WTC11 (cell line): ENCODE data around the gene SPSB3. TPM values are rescaled to one million over a fixed set of nuclear protein-coding genes. Genes with fewer than 3 reads are reported as not detected.

Experiments
- ATAC-seq: fragments of 200-7000 bp; cut with Tn5 transposase; 2 replicates; pipeline ENCODE4 v1.10.0; 2021; ENCODE audit warnings: mild to moderate bottlenecking, moderate library complexity
- CTCF ChIA-PET: fragments of 300-600 bp; sonication (Branson Sonifier 250); formaldehyde crosslinking; loops from one replicate; lab custom pipeline; 2021; ENCODE audit warnings: antibody characterized with exemption; lab: Charles Lee
- POLR2A ChIA-PET: fragments of 350-600 bp; sonication (Branson Sonifier 250); formaldehyde crosslinking; loops from one replicate; lab custom pipeline; 2021; ENCODE audit warnings: antibody characterized with exemption; lab: Charles Lee
- DNase-seq: peaks from one replicate; pipeline ENCODE4 v3.0.0; 2021; ENCODE audit warnings: low spot score
- H3K27ac Mint-ChIP-seq: 2 replicates; pipeline ENCODE4 v1.8.0; 2021; ENCODE audit warnings: mixed read lengths
- H3K27me3 Mint-ChIP-seq: 2 replicates; pipeline ENCODE4 v1.8.0; 2021; ENCODE audit warnings: low read depth, mild to moderate bottlenecking, moderate library complexity, mixed read lengths
- H3K36me3 Mint-ChIP-seq: 2 replicates; pipeline ENCODE4 v1.8.0; 2021; ENCODE audit warnings: mixed read lengths
- H3K4me1 Mint-ChIP-seq: 2 replicates; pipeline ENCODE4 v1.8.0; 2022; ENCODE audit warnings: mixed read lengths
- H3K4me3 Mint-ChIP-seq: 2 replicates; pipeline ENCODE4 v1.8.0; 2021; ENCODE audit warnings: mild to moderate bottlenecking, moderate library complexity, mixed read lengths
- H3K9me3 Mint-ChIP-seq: 2 replicates; pipeline ENCODE4 v1.8.0; 2021; ENCODE audit warnings: mixed read lengths
- ATF3 ChIP-seq: sonication (generic); formaldehyde crosslinking; conservative IDR thresholded peaks from 2 replicates; pipeline ENCODE4 v1.8.1; 2022; ENCODE audit warnings: mild to moderate bottlenecking, missing genetic modification reagents
- ERG ChIP-seq: fragments of 250-450 bp; sonication (Bioruptor Pico); IDR thresholded peaks from 2 replicates; pipeline ENCODE4 v1.8.0; 2021; ENCODE audit warnings: mild to moderate bottlenecking
- GABPB1 ChIP-seq: sonication (generic); formaldehyde crosslinking; IDR thresholded peaks from 2 replicates; pipeline ENCODE4 v1.8.1; 2023; ENCODE audit warnings: mild to moderate bottlenecking, missing genetic modification reagents
- KAT7 ChIP-seq: sonication (generic); formaldehyde crosslinking; IDR thresholded peaks from 2 replicates; pipeline ENCODE4 v1.8.1; 2023; ENCODE audit warnings: missing genetic modification reagents, mild to moderate bottlenecking, borderline replicate concordance
- MAX ChIP-seq: sonication (generic); formaldehyde crosslinking; IDR thresholded peaks from 2 replicates; pipeline ENCODE4 v1.8.0; 2022; ENCODE audit warnings: mild to moderate bottlenecking, missing genetic modification reagents
- MYBL2 ChIP-seq: sonication (generic); formaldehyde crosslinking; IDR thresholded peaks from 2 replicates; pipeline ENCODE4 v1.8.1; 2023; ENCODE audit warnings: mild to moderate bottlenecking, moderate library complexity, missing genetic modification reagents
- NR2C2 ChIP-seq: sonication (generic); formaldehyde crosslinking; IDR thresholded peaks from 2 replicates; pipeline ENCODE4 v1.8.0; 2022; ENCODE audit warnings: mild to moderate bottlenecking, missing genetic modification reagents
- OVOL2 ChIP-seq: fragments of 250-450 bp; sonication (Bioruptor Pico); IDR thresholded peaks from 2 replicates; pipeline ENCODE4 v1.9.0; 2021; ENCODE audit warnings: mild to moderate bottlenecking, borderline replicate concordance
- RORB ChIP-seq: fragments of 250-450 bp; sonication (Bioruptor Pico); IDR thresholded peaks from 2 replicates; pipeline ENCODE4 v1.9.0; 2021; ENCODE audit warnings: mild to moderate bottlenecking
- TCF7 ChIP-seq: sonication (generic); formaldehyde crosslinking; IDR thresholded peaks from 2 replicates; pipeline ENCODE4 v1.8.0; 2022; ENCODE audit warnings: mild to moderate bottlenecking, low read depth, missing genetic modification reagents, moderate library complexity
- ZNF138 ChIP-seq: sonication (generic); formaldehyde crosslinking; conservative IDR thresholded peaks from 2 replicates; pipeline ENCODE4 v1.8.1; 2022; ENCODE audit warnings: mild to moderate bottlenecking, moderate library complexity, missing genetic modification reagents
- ZNF281 ChIP-seq: sonication (generic); formaldehyde crosslinking; IDR thresholded peaks from 2 replicates; pipeline ENCODE4 v1.8.0; 2023; ENCODE audit warnings: mild to moderate bottlenecking, missing genetic modification reagents
- ZNF423 ChIP-seq: fragments of 250-450 bp; sonication (Bioruptor Pico); IDR thresholded peaks from 2 replicates; pipeline ENCODE4 v2.1.2; 2022; ENCODE audit warnings: mild to moderate bottlenecking, moderate library complexity
- ZNF425 ChIP-seq: fragments of 250-450 bp; sonication (Bioruptor Pico); conservative IDR thresholded peaks from 2 replicates; pipeline ENCODE4 v1.9.0; 2021; ENCODE audit warnings: mild to moderate bottlenecking
- ZSCAN18 ChIP-seq: fragments of 250-450 bp; sonication (Bioruptor Pico); IDR thresholded peaks from 2 replicates; pipeline ENCODE4 v2.1.2; 2022; ENCODE audit warnings: mild to moderate bottlenecking, moderate library complexity
- total RNA-seq: library from RNA; stranded (reverse); gene quantifications from 3 replicates; pipeline ENCODE4 v1.2.3, GENCODE V29; 2021
- TF ChIP-seq, protein P1 (sequence below): sonication (generic); formaldehyde crosslinking; IDR thresholded peaks from 2 replicates; pipeline ENCODE4 v1.8.0; 2023; ENCODE audit warnings: missing genetic modification reagents, mild to moderate bottlenecking, borderline replicate concordance
- TF ChIP-seq, protein P2 (sequence below): sonication (generic); formaldehyde crosslinking; IDR thresholded peaks from 2 replicates; pipeline ENCODE4 v1.8.1; 2022; ENCODE audit warnings: missing genetic modification reagents, borderline replicate concordance

SPSB3 gene
- total RNA-seq, 1 experiment from 2014 or later = 32.8 TPM

GRCh38 chr16:1732071-1732470, 50.3 kb downstream of the SPSB3 start (continued):
- TF ChIP-seq, protein P1, sequence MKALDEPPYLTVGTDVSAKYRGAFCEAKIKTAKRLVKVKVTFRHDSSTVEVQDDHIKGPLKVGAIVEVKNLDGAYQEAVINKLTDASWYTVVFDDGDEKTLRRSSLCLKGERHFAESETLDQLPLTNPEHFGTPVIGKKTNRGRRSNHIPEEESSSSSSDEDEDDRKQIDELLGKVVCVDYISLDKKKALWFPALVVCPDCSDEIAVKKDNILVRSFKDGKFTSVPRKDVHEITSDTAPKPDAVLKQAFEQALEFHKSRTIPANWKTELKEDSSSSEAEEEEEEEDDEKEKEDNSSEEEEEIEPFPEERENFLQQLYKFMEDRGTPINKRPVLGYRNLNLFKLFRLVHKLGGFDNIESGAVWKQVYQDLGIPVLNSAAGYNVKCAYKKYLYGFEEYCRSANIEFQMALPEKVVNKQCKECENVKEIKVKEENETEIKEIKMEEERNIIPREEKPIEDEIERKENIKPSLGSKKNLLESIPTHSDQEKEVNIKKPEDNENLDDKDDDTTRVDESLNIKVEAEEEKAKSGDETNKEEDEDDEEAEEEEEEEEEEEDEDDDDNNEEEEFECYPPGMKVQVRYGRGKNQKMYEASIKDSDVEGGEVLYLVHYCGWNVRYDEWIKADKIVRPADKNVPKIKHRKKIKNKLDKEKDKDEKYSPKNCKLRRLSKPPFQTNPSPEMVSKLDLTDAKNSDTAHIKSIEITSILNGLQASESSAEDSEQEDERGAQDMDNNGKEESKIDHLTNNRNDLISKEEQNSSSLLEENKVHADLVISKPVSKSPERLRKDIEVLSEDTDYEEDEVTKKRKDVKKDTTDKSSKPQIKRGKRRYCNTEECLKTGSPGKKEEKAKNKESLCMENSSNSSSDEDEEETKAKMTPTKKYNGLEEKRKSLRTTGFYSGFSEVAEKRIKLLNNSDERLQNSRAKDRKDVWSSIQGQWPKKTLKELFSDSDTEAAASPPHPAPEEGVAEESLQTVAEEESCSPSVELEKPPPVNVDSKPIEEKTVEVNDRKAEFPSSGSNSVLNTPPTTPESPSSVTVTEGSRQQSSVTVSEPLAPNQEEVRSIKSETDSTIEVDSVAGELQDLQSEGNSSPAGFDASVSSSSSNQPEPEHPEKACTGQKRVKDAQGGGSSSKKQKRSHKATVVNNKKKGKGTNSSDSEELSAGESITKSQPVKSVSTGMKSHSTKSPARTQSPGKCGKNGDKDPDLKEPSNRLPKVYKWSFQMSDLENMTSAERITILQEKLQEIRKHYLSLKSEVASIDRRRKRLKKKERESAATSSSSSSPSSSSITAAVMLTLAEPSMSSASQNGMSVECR (CRISPR knock-in tag) = no peak
- no peak for TF ChIP-seq ATF3
- no peak for TF ChIP-seq ZSCAN18 (CRISPR knock-in tag)
- TF ChIP-seq NR2C2 (CRISPR knock-in tag) = no peak
- TF ChIP-seq ZNF425 (CRISPR knock-in tag) = no peak
- no peak for TF ChIP-seq MAX

- no peaks in the 10 kb centered on the region for H3K9me3 Mint-ChIP-seq
- no peaks in the 10 kb centered on the region; the same call in 1 of the 2 replicates for H3K27me3 Mint-ChIP-seq
- DNase-seq (no peak), ATAC-seq (no peak)
- POLR2A ChIA-PET = no interaction called here
- no peak overlapping the region for H3K4me3 Mint-ChIP-seq
- H3K27ac Mint-ChIP-seq = no peak overlapping the region
- CTCF ChIA-PET = interaction anchor here (1.1 kb wide), 1 partner anchor 26 kb away, joined by 4 read pairs; the partner anchor contains the start of gene MAPK8IP3
- H3K36me3 Mint-ChIP-seq = peaks cover 7% of the 10 kb centered on the region
- no peaks in the 10 kb centered on the region for H3K4me1 Mint-ChIP-seq
- TF ChIP-seq ERG (CRISPR knock-in tag) = no peak
- no peak for TF ChIP-seq MYBL2 (CRISPR knock-in tag)
- TF ChIP-seq, protein P2, sequence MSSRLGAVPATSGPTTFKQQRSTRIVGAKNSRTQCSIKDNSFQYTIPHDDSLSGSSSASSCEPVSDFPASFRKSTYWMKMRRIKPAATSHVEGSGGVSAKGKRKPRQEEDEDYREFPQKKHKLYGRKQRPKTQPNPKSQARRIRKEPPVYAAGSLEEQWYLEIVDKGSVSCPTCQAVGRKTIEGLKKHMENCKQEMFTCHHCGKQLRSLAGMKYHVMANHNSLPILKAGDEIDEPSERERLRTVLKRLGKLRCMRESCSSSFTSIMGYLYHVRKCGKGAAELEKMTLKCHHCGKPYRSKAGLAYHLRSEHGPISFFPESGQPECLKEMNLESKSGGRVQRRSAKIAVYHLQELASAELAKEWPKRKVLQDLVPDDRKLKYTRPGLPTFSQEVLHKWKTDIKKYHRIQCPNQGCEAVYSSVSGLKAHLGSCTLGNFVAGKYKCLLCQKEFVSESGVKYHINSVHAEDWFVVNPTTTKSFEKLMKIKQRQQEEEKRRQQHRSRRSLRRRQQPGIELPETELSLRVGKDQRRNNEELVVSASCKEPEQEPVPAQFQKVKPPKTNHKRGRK = no peak
- no peak for TF ChIP-seq OVOL2 (CRISPR knock-in tag)
- no peak for TF ChIP-seq GABPB1 (CRISPR knock-in tag)
- TF ChIP-seq ZNF423 (CRISPR knock-in tag) = no peak
- no peak for TF ChIP-seq ZNF138 (CRISPR knock-in tag)
- no peak for TF ChIP-seq ZNF281 (CRISPR knock-in tag)
- no peak for TF ChIP-seq RORB
- TF ChIP-seq, protein P1 (CRISPR knock-in tag) = no peak
- no peak for TF ChIP-seq TCF7 (CRISPR knock-in tag)
- no peak for TF ChIP-seq KAT7
These were observed 50.8 kb downstream of the SPSB3 start for GRCh38 chr16:1731603-1732002.
